ENCODE measurements around the gene CDK17.

DNA sequence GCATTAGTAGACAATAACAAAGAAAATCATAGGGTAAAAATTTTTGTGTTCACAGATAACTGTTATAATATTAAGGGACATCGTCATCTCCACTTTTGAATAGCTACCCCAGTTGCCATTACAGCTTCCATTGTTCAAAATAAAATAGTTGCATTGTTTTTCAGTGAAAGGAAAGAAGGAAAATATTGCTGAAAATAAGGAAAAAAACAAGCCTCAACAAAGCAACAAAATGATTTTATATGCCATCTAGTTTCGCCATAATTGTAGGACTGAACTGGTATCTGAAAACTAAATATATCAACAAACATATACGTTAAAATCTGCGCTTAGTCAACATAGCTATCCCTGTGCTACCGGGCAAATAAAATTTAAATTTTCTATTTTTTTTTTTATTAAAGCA, 3.3 kb downstream of the CDK17 start:
- TF ChIP-seq CTCF (conservative IDR thresholded peaks at IDR 0.05; ENCODE audit: low read length) (no peak), EZH2phosphoT487 (IDR thresholded peaks at IDR 0.05; ENCODE audit: borderline replicate concordance) (no peak)
